ENCODE data around the gene NPAT. TPM values are rescaled to one million over a fixed set of nuclear protein-coding genes. Genes with fewer than 3 reads are reported as not detected.
"Not testable (repeated sequence)": the region's sequence is repeated elsewhere in the genome, so short reads cannot be mapped to it uniquely, and the experiment has no call there.

The NPAT gene
- total RNA-seq, 1 experiment from 2014 or later = 18.6 TPM

- BruUV-seq (replicated peaks) = no TSS peak
- Histone ChIP-seq H3K79me2 (ENCODE audit: low read depth) (no peaks in the 10 kb centered on the region), H3K9me3 (ENCODE audit: insufficient read depth, low read depth) (no peaks in the 10 kb centered on the region), H3K4me2 (no peak overlapping the region), H3K9me2 (ENCODE audit: insufficient read depth) (no peaks in the 10 kb centered on the region), H2AFZ (no peak overlapping the region), H3K4me1 (replicated peaks; ENCODE audit: insufficient read depth) (no peaks in the 10 kb centered on the region), H4K20me1 (ENCODE audit: insufficient read depth) (no peaks in the 10 kb centered on the region), H3K27me3 (ENCODE audit: insufficient read depth, low read depth) (no peaks in the 10 kb centered on the region), H3K36me3 (ENCODE audit: low read depth) (peaks cover 33% of the 10 kb centered on the region; the same call in 1 of the 2 replicates), H3K4me3 (no peak overlapping the region), H3F3A (ENCODE audit: insufficient read depth, low read depth) (no peaks in the 10 kb centered on the region; the same call in 1 of the 2 replicates), H3K27ac (no peak overlapping the region)
- CTCF ChIA-PET = no interaction called here
- intact Hi-C loops (cut with micrococcal nuclease; ENCODE audit: unreplicated experiment) = loop anchor here (5.0 kb wide), 1 partner anchor 35 kb away; no protein-coding TSS in a partner anchor
- TF ChIP-seq EZH2 (IDR thresholded peaks at IDR 0.05; ENCODE audit: low read depth) = no peak
- TF ChIP-seq, protein P1, sequence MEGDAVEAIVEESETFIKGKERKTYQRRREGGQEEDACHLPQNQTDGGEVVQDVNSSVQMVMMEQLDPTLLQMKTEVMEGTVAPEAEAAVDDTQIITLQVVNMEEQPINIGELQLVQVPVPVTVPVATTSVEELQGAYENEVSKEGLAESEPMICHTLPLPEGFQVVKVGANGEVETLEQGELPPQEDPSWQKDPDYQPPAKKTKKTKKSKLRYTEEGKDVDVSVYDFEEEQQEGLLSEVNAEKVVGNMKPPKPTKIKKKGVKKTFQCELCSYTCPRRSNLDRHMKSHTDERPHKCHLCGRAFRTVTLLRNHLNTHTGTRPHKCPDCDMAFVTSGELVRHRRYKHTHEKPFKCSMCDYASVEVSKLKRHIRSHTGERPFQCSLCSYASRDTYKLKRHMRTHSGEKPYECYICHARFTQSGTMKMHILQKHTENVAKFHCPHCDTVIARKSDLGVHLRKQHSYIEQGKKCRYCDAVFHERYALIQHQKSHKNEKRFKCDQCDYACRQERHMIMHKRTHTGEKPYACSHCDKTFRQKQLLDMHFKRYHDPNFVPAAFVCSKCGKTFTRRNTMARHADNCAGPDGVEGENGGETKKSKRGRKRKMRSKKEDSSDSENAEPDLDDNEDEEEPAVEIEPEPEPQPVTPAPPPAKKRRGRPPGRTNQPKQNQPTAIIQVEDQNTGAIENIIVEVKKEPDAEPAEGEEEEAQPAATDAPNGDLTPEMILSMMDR (conservative IDR thresholded peaks at IDR 0.05) = no peak
- POLR2A ChIA-PET (ENCODE audit: unreplicated experiment) = no interaction called here
- DNase-seq = no peak
Measured at GRCh38 chr11:108177570-108177969, 44.9 kb downstream of the NPAT start.

GRCh38 chr11:108170184-108170583 lies 52.3 kb downstream of the NPAT start:
- H3K9me3 ChIP-seq (ENCODE audit: insufficient read depth, low read depth) = no peaks in the 10 kb centered on the region
- H3F3A ChIP-seq (ENCODE audit: insufficient read depth, low read depth) = no peaks in the 10 kb centered on the region
- H3K4me2 ChIP-seq = no peak overlapping the region
- CTCF ChIA-PET = no interaction called here
- no peak overlapping the region for H2AFZ ChIP-seq
- intact Hi-C loops (cut with micrococcal nuclease; ENCODE audit: unreplicated experiment) = no loop called here
- no peaks in the 10 kb centered on the region for H3K9me2 ChIP-seq (ENCODE audit: insufficient read depth)
- no peaks in the 10 kb centered on the region; the same call in 1 of the 2 replicates for H4K20me1 ChIP-seq (ENCODE audit: insufficient read depth)
- BruUV-seq (replicated peaks) = no TSS peak
- H3K4me1 ChIP-seq (replicated peaks; ENCODE audit: insufficient read depth) = no peaks in the 10 kb centered on the region
- no peaks in the 10 kb centered on the region for H3K79me2 ChIP-seq (ENCODE audit: low read depth)
- H3K36me3 ChIP-seq (ENCODE audit: low read depth) = peaks cover 51% of the 10 kb centered on the region
- TF ChIP-seq, protein P1 (conservative IDR thresholded peaks at IDR 0.05) = no peak
- TF ChIP-seq EZH2 (IDR thresholded peaks at IDR 0.05; ENCODE audit: low read depth) = no peak
- DNase-seq = no peak
- H3K27me3 ChIP-seq (ENCODE audit: insufficient read depth, low read depth) = no peaks in the 10 kb centered on the region
- POLR2A ChIA-PET (ENCODE audit: unreplicated experiment) = no interaction called here
- no peak overlapping the region for H3K27ac ChIP-seq
- no peak overlapping the region for H3K4me3 ChIP-seq

DNA sequence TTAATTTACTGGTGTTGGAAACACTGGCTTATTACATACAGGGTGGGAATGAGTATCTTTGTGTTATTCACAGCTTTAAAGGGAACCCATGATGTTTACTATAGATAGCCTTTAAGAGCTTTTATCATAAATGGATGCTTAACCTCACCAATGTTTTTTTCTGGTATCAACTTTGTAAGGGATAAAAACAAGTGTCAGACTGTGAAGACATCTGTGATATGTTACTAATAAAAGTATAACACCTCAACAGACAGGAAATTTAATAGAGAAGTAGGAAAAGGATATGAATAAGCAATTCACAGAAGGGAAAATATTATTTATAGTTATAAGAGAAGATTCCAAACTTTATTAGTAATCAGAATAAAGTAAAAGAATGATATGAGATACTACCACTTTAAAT lies 54.8 kb downstream of the NPAT start:
- no TSS peak for BruUV-seq (replicated peaks)
- no peaks in the 10 kb centered on the region for H3F3A ChIP-seq (ENCODE audit: insufficient read depth, low read depth)
- H3K27me3 ChIP-seq (ENCODE audit: insufficient read depth, low read depth) = no peaks in the 10 kb centered on the region
- no peak for DNase-seq
- no peaks in the 10 kb centered on the region for H3K9me3 ChIP-seq (ENCODE audit: insufficient read depth, low read depth)
- H3K4me3 ChIP-seq = no peak overlapping the region
- peaks cover 37% of the 10 kb centered on the region for H3K36me3 ChIP-seq (ENCODE audit: low read depth)
- no peak overlapping the region for H2AFZ ChIP-seq
- H3K4me1 ChIP-seq (replicated peaks; ENCODE audit: insufficient read depth) = no peaks in the 10 kb centered on the region
- no peaks in the 10 kb centered on the region for H3K9me2 ChIP-seq (ENCODE audit: insufficient read depth)
- no peak overlapping the region for H3K27ac ChIP-seq
- intact Hi-C loops (cut with micrococcal nuclease; ENCODE audit: unreplicated experiment) = no loop called here
- no peak overlapping the region for H3K4me2 ChIP-seq
- POLR2A ChIA-PET (ENCODE audit: unreplicated experiment) = no interaction called here
- CTCF ChIA-PET = no interaction called here
- TF ChIP-seq EZH2 (IDR thresholded peaks at IDR 0.05; ENCODE audit: low read depth) = no peak
- TF ChIP-seq, protein P1 (conservative IDR thresholded peaks at IDR 0.05) = no peak
- no peaks in the 10 kb centered on the region; the same call in 1 of the 2 replicates for H4K20me1 ChIP-seq (ENCODE audit: insufficient read depth)
- H3K79me2 ChIP-seq (ENCODE audit: low read depth) = no peaks in the 10 kb centered on the region

DNA sequence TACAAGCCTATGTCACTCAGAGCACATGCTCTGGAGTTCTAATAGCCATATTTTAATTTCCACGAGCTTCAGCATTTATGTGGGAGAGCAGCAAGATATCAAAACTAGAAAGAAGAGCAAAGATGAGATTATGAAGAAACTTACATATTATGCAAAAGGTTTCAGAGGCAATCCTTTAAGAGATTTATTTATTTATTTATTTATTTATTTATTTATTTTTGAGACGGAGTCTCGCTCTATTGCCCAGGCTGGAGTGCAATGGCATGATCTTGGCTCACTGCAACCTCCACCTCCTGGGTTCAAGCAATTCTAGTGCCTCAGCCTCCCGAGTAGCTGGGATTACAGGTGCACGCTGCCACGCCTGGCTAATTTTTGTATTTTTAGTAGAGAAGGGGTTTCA lies 59.6 kb downstream of the NPAT start:
- H3K9me2 ChIP-seq (ENCODE audit: insufficient read depth); intact Hi-C loops (cut with micrococcal nuclease; ENCODE audit: unreplicated experiment); H3K4me1 ChIP-seq (replicated peaks; ENCODE audit: insufficient read depth); H3K4me3 ChIP-seq; H4K20me1 ChIP-seq (ENCODE audit: insufficient read depth); H3K9me3 ChIP-seq (ENCODE audit: insufficient read depth, low read depth); DNase-seq; BruUV-seq (replicated peaks); H3K79me2 ChIP-seq (ENCODE audit: low read depth); H3K4me2 ChIP-seq; H3F3A ChIP-seq (ENCODE audit: insufficient read depth, low read depth); H3K27ac ChIP-seq; H2AFZ ChIP-seq; H3K27me3 ChIP-seq (ENCODE audit: insufficient read depth, low read depth); POLR2A ChIA-PET (ENCODE audit: unreplicated experiment): not testable (repeated sequence)
- CTCF ChIA-PET = interaction anchor here (0.5 kb wide), 1 partner anchor 154 kb away, joined by 10 read pairs; the partner anchor contains the start of gene CUL5
- peaks cover 17% of the 10 kb centered on the region for H3K36me3 ChIP-seq (ENCODE audit: low read depth)
